CD14-positive monocyte (primary cell): ENCODE measurements around the gene NLRP3. TPM values are rescaled to one million over a fixed set of nuclear protein-coding genes. Genes with fewer than 3 reads are reported as not detected.

Source experiments
- DNase-seq, 3 donors: peaks; one replicate each; pipeline ENCODE4 v3.0.0-alpha.2; 2011 to 2022
- H2AFZ ChIP-seq: 2 replicates; pipeline ENCODE4 v1.6.0; 2012; ENCODE audit warnings: mild to moderate bottlenecking, low read depth, low read length, inconsistent platforms; ENCODE audit not compliant: insufficient read depth, poor library complexity, severe bottlenecking
- H3K27ac ChIP-seq, 2 donors: 1 replicate in 1 of 2; 2 replicates in 1 of 2; pipeline ENCODE4 v1.5.1; 2012 to 2013; ENCODE audit warnings: low read length in 2 of 2, control low read depth in 1 of 2, inconsistent platforms in 1 of 2, low read depth in 1 of 2, mild to moderate bottlenecking in 1 of 2
- H3K27me3 ChIP-seq, 2 donors: one replicate each; pipeline versions ENCODE4 v1.6.0 to v1.6.1; 2011 to 2013; ENCODE audit warnings: low read length in 2 of 2; ENCODE audit not compliant: control insufficient read depth in 2 of 2, insufficient read depth in 2 of 2
- H3K36me3 ChIP-seq, 2 donors: replicated peaks in 1 of 2; 1 replicate in 1 of 2; 2 replicates in 1 of 2; pipeline versions ENCODE4 v1.5.1 to v1.6.1; 2012 to 2013; ENCODE audit warnings: low read length in 2 of 2, control low read depth in 1 of 2, inconsistent platforms in 1 of 2, mild to moderate bottlenecking in 1 of 2; ENCODE audit not compliant: insufficient read depth in 2 of 2, control insufficient read depth in 1 of 2
- H3K4me1 ChIP-seq, 2 donors: 1 replicate in 1 of 2; 2 replicates in 1 of 2; pipeline versions ENCODE4 v1.5.1 to v1.6.1; 2012 to 2013; ENCODE audit warnings: low read length in 2 of 2, control low read depth in 1 of 2, inconsistent platforms in 1 of 2, mild to moderate bottlenecking in 1 of 2, moderate library complexity in 1 of 2; ENCODE audit not compliant: insufficient read depth in 2 of 2, control insufficient read depth in 1 of 2
- H3K4me2 ChIP-seq: replicated peaks from 2 replicates; pipeline ENCODE3; 2012; ENCODE audit warnings: low read length, moderate library complexity, mild to moderate bottlenecking; ENCODE audit not compliant: poor library complexity, severe bottlenecking; ENCODE audit errors: extremely low read depth
- H3K4me3 ChIP-seq, 3 experiments: fragments of 200-600 bp in 1 of 3; sonication (generic) in 1 of 3; replicated peaks in 1 of 3; 1 replicate in 2 of 3; 2 replicates in 1 of 3; pipeline ENCODE4 v1.5.1; 2011 to 2013; ENCODE audit warnings: low read length in 3 of 3, mild to moderate bottlenecking in 3 of 3, control low read depth in 2 of 3, low read depth in 2 of 3, inconsistent platforms in 1 of 3, moderate library complexity in 1 of 3
- H3K79me2 ChIP-seq: 2 replicates; pipeline ENCODE4 v1.6.0; 2012; ENCODE audit warnings: mild to moderate bottlenecking, control low read depth, inconsistent platforms, low read length, moderate library complexity; ENCODE audit not compliant: insufficient read depth
- H3K9ac ChIP-seq: 2 replicates; pipeline ENCODE4 v1.6.0; 2017; ENCODE audit warnings: low read length, mild to moderate bottlenecking; ENCODE audit not compliant: insufficient read depth, poor library complexity, severe bottlenecking
- H3K9me3 ChIP-seq, 2 donors: replicated peaks in 1 of 2; 1 replicate in 1 of 2; 2 replicates in 1 of 2; pipeline versions ENCODE4 v1.5.1 to v1.6.1; 2012 to 2013; ENCODE audit warnings: low read length in 2 of 2, control low read depth in 1 of 2; ENCODE audit not compliant: control insufficient read depth in 1 of 2, insufficient read depth in 1 of 2
- H4K20me1 ChIP-seq: 2 replicates; pipeline ENCODE4 v1.6.0; 2012; ENCODE audit warnings: mild to moderate bottlenecking, low read length, control low read depth, moderate library complexity; ENCODE audit not compliant: insufficient read depth
- H3K27ac Mint-ChIP-seq, 7 donors: one replicate each; pipeline ENCODE4 v1.8.0; 2020; ENCODE audit warnings: mild to moderate bottlenecking in 7 of 7, mixed read lengths in 7 of 7, moderate library complexity in 6 of 7, inconsistent platforms in 2 of 7
- H3K27me3 Mint-ChIP-seq, 3 donors: one replicate each; pipeline ENCODE4 v1.8.0; 2021 to 2022; ENCODE audit warnings: low read depth in 3 of 3, mild to moderate bottlenecking in 3 of 3, mixed read lengths in 3 of 3, moderate library complexity in 3 of 3, inconsistent platforms in 1 of 3
- H3K36me3 Mint-ChIP-seq, 2 donors: one replicate each; pipeline ENCODE4 v1.8.0; 2020; ENCODE audit warnings: mixed read lengths in 2 of 2, inconsistent platforms in 1 of 2, mild to moderate bottlenecking in 1 of 2
- H3K4me1 Mint-ChIP-seq: one replicate; pipeline ENCODE4 v1.8.0; 2020; ENCODE audit warnings: mild to moderate bottlenecking, mixed read lengths
- H3K4me3 Mint-ChIP-seq, 2 donors: one replicate each; pipeline ENCODE4 v1.8.0; 2020; ENCODE audit warnings: mild to moderate bottlenecking in 2 of 2, mixed read lengths in 2 of 2, moderate library complexity in 1 of 2
- H3K9me3 Mint-ChIP-seq, 7 donors: one replicate each; pipeline ENCODE4 v1.8.0; 2020 to 2022; ENCODE audit warnings: mixed read lengths in 7 of 7, mild to moderate bottlenecking in 6 of 7, moderate library complexity in 6 of 7, inconsistent platforms in 2 of 7
- CTCF ChIP-seq: fragments of 200-600 bp; IDR thresholded peaks from one replicate; pipeline ENCODE4 v1.8.0; 2022; ENCODE audit warnings: antibody characterized with exemption, mild to moderate bottlenecking
- WGBS: methylation state at CpG from one replicate; pipeline ENCODE4 v1.1.5; 2013; ENCODE audit warnings: missing lambda C conversion rate; ENCODE audit not compliant: insufficient coverage; 5-methylcytosine and 5-hydroxymethylcytosine counted together
- intact Hi-C, 2 donors: fragments of 100-400 bp; cut with micrococcal nuclease; formaldehyde crosslinking; loops; one replicate each; pipeline versions ENCODE4 v1.15.0 to v1.15.1; 2023
- polyA plus RNA-seq, 3 donors: library from polyadenylated mRNA; depleted of rRNA in 1 of 3; unstranded in 2 of 3; stranded (reverse) in 1 of 3; fragments of 300-500 nt in 2 of 3; fragments of >200 nt in 1 of 3; fragmentation: Illumina TruSeq in 2 of 3; gene quantifications; 1 replicate in 2 of 3; 2 replicates in 1 of 3; pipeline ENCODE4 v1.2.3, GENCODE V29; 2012 to 2021

The NLRP3 gene
- polyA plus RNA-seq, 3 donors = 56.2 to 400 (median 61.9) TPM

- Histone ChIP-seq H3K9ac (peak overlapping the region; percentile 32), H3K36me3 (peaks cover 67 to 89% of the 10 kb centered on the region in 2 donors), H2AFZ (no peak overlapping the region), H3K4me1 (peaks cover 91 to 97% of the 10 kb centered on the region in 2 donors), H3K4me3 (peak overlapping the region in 1 of 3 experiments; percentile 26), H3K79me2 (peaks cover 95% of the 10 kb centered on the region), H3K27me3 (no peaks in the 10 kb centered on the region), H3K27ac (peak overlapping the region; percentile 72 to 94), H3K9me3 (no peaks in the 10 kb centered on the region), H4K20me1 (peaks cover 95% of the 10 kb centered on the region), H3K4me2 (peak overlapping the region; percentile 7)
- Mint-ChIP-seq H3K27me3 (peaks cover 0 to 14% (median 0%) of the 10 kb centered on the region in 3 donors), H3K4me3 (peak overlapping the region; percentile 70 to 76), H3K36me3 (peaks cover 89 to 99% of the 10 kb centered on the region in 2 donors), H3K27ac (peak overlapping the region; percentile 92 to 100 (median 99)), H3K9me3 (peaks cover 0 to 4% (median 0%) of the 10 kb centered on the region in 7 donors), H3K4me1 (peaks cover 94% of the 10 kb centered on the region)
- TF ChIP-seq CTCF = no peak
- intact Hi-C loops = loop anchor here in 1 of 2 donors (2.0 kb wide), 1 partner anchor 15 kb away; no protein-coding TSS in a partner anchor
- WGBS = 37% methylated on average over 10 of the region's 15 CpGs
- peak; percentile 84 to 85 (median 84) for DNase-seq
Observed at GRCh38 chr1:247434005-247434404, 18.0 kb downstream of the NLRP3 start.

GRCh38 chr1:247435030-247435758, 19.2 kb downstream of the NLRP3 start:
- no peak overlapping the region for H2AFZ ChIP-seq
- no peak for TF ChIP-seq CTCF
- H3K36me3 ChIP-seq = peaks cover 70 to 88% of the 10 kb centered on the region in 2 donors
- peak overlapping the region; percentile 70 to 73 for H3K4me3 Mint-ChIP-seq
- intact Hi-C loops = loop anchor here in 1 of 2 donors (2.0 to 5.0 kb wide), 2 partner anchors 16 to 43 kb away; no protein-coding TSS in a partner anchor
- peaks cover 0 to 4% (median 0%) of the 10 kb centered on the region in 7 donors for H3K9me3 Mint-ChIP-seq
- peak overlapping the region; percentile 72 to 94 for H3K27ac ChIP-seq
- H3K36me3 Mint-ChIP-seq = peaks cover 89 to 97% of the 10 kb centered on the region in 2 donors
- H3K27me3 ChIP-seq = no peaks in the 10 kb centered on the region
- H3K27me3 Mint-ChIP-seq = peaks cover 0 to 14% (median 0%) of the 10 kb centered on the region in 3 donors
- H3K4me2 ChIP-seq = peak overlapping the region; percentile 32
- H3K79me2 ChIP-seq = peaks cover 94% of the 10 kb centered on the region
- no peaks in the 10 kb centered on the region for H3K9me3 ChIP-seq
- H3K4me3 ChIP-seq = peak overlapping the region in 1 of 3 experiments; percentile 33
- DNase-seq = peak; percentile 80 to 81 (median 80)
- 23% methylated on average over 4 of the region's 13 CpGs for WGBS
- peaks cover 89% of the 10 kb centered on the region for H4K20me1 ChIP-seq
- peaks cover 95 to 97% of the 10 kb centered on the region in 2 donors for H3K4me1 ChIP-seq
- peak overlapping the region; percentile 92 to 100 (median 99) for H3K27ac Mint-ChIP-seq
- H3K4me1 Mint-ChIP-seq = peaks cover 93% of the 10 kb centered on the region
- peak overlapping the region; percentile 55 for H3K9ac ChIP-seq
